H9 (cell line): ENCODE measurements around the gene TMEM59L. TPM values are rescaled to one million over a fixed set of nuclear protein-coding genes. Genes with fewer than 3 reads are reported as not detected.

Source experiments
- DNase-seq: peaks from one replicate; pipeline ENCODE4 v3.0.0-alpha.2; 2017
- H2AFZ ChIP-seq: one replicate; pipeline ENCODE4 v1.6.1; 2013; ENCODE audit warnings: mild to moderate bottlenecking, low read length, control low read depth, moderate library complexity
- H2AK5ac ChIP-seq: 2 replicates; pipeline ENCODE4 v1.6.1; 2013; ENCODE audit warnings: low read length, control low read depth, mixed read lengths; ENCODE audit not compliant: insufficient read length
- H2BK120ac ChIP-seq: one replicate; pipeline ENCODE4 v1.6.1; 2013; ENCODE audit warnings: low read depth, mild to moderate bottlenecking, low read length, control low read depth, inconsistent platforms; ENCODE audit not compliant: poor library complexity, severe bottlenecking
- H2BK12ac ChIP-seq: 2 replicates; pipeline ENCODE4 v1.6.1; 2013; ENCODE audit warnings: low read length, control low read depth, mixed read lengths, low read depth; ENCODE audit not compliant: insufficient read length
- H2BK15ac ChIP-seq: 2 replicates; pipeline ENCODE4 v1.6.1; 2013; ENCODE audit warnings: low read depth, low read length, control low read depth
- H2BK20ac ChIP-seq: one replicate; pipeline ENCODE4 v1.6.1; 2013; ENCODE audit warnings: low read depth, mild to moderate bottlenecking, low read length, control low read depth, inconsistent platforms; ENCODE audit not compliant: poor library complexity, severe bottlenecking
- H2BK5ac ChIP-seq: 2 replicates; pipeline ENCODE4 v1.6.1; 2013; ENCODE audit warnings: low read length, control low read depth, mixed read lengths; ENCODE audit not compliant: insufficient read length
- H3K14ac ChIP-seq: 2 replicates; pipeline ENCODE4 v1.6.1; 2013; ENCODE audit warnings: low read length, control low read depth; ENCODE audit not compliant: insufficient read depth
- H3K18ac ChIP-seq: 2 replicates; pipeline ENCODE4 v1.6.1; 2013; ENCODE audit warnings: low read depth, mild to moderate bottlenecking, mixed read lengths, low read length, control low read depth; ENCODE audit not compliant: insufficient read length
- H3K23ac ChIP-seq: 2 replicates; pipeline ENCODE4 v1.6.1; 2013; ENCODE audit warnings: low read length, control low read depth, mixed read lengths, low read depth; ENCODE audit not compliant: insufficient read length
- H3K23me2 ChIP-seq: 2 replicates; pipeline ENCODE4 v1.6.1; 2013; ENCODE audit warnings: low read depth, mild to moderate bottlenecking, mixed read lengths, low read length, control low read depth; ENCODE audit not compliant: insufficient read length, poor library complexity, severe bottlenecking
- H3K27ac ChIP-seq: 2 replicates; pipeline ENCODE4 v1.5.1; 2013; ENCODE audit warnings: low read length, control low read depth, mixed read lengths, low read depth; ENCODE audit not compliant: insufficient read length
- H3K27me3 ChIP-seq: 2 replicates; pipeline ENCODE4 v1.6.1; 2013; ENCODE audit warnings: low read length, control low read depth, inconsistent platforms; ENCODE audit not compliant: insufficient read depth
- H3K4ac ChIP-seq: 2 replicates; pipeline ENCODE4 v1.6.1; 2013; ENCODE audit warnings: low read depth, mild to moderate bottlenecking, control low read depth, inconsistent platforms, low read length, moderate library complexity
- H3K4me1 ChIP-seq: 2 replicates; pipeline ENCODE4 v1.6.1; 2013; ENCODE audit warnings: low read length, control low read depth, inconsistent platforms; ENCODE audit not compliant: insufficient read depth
- H3K4me2 ChIP-seq: 2 replicates; pipeline ENCODE4 v1.6.1; 2013; ENCODE audit warnings: low read length, control low read depth, mixed read lengths; ENCODE audit not compliant: insufficient read length, insufficient read depth
- H3K56ac ChIP-seq: 2 replicates; pipeline ENCODE4 v1.6.1; 2013; ENCODE audit warnings: low read depth, mild to moderate bottlenecking, mixed read lengths, low read length, control low read depth; ENCODE audit not compliant: insufficient read length
- H3K79me1 ChIP-seq: 2 replicates; pipeline ENCODE4 v1.6.1; 2013; ENCODE audit warnings: low read depth, mild to moderate bottlenecking, moderate library complexity, low read length, control low read depth, inconsistent platforms; ENCODE audit not compliant: insufficient read depth, poor library complexity, severe bottlenecking
- H3K79me2 ChIP-seq: 2 replicates; pipeline ENCODE4 v1.6.1; 2013; ENCODE audit warnings: low read length, control low read depth, inconsistent platforms; ENCODE audit not compliant: insufficient read depth
- H3K9ac ChIP-seq: 2 replicates; pipeline ENCODE4 v1.6.1; 2013; ENCODE audit warnings: low read length, control low read depth, mixed read lengths; ENCODE audit not compliant: insufficient read length; ENCODE audit errors: extremely low read depth
- H3K9me3 ChIP-seq: one replicate; pipeline ENCODE4 v1.6.1; 2013; ENCODE audit warnings: low read depth, low read length, inconsistent platforms; ENCODE audit not compliant: control insufficient read depth
- H3T11ph ChIP-seq: one replicate; pipeline ENCODE4 v1.6.1; 2013; ENCODE audit warnings: mild to moderate bottlenecking, low read length, control low read depth, inconsistent platforms
- H4K20me1 ChIP-seq: one replicate; pipeline ENCODE4 v1.6.1; 2013; ENCODE audit not compliant: control insufficient read depth, insufficient read length, insufficient read depth
- H4K5ac ChIP-seq: 2 replicates; pipeline ENCODE4 v1.6.1; 2013; ENCODE audit warnings: low read depth, mild to moderate bottlenecking, mixed read lengths, low read length, control low read depth; ENCODE audit not compliant: insufficient read length
- H4K8ac ChIP-seq: replicated peaks from 2 replicates; pipeline ENCODE4 v1.6.1; 2013; ENCODE audit warnings: low read length, control low read depth, mixed read lengths, low read depth; ENCODE audit not compliant: insufficient read length
- H4K91ac ChIP-seq: 2 replicates; pipeline ENCODE4 v1.6.1; 2013; ENCODE audit warnings: low read depth, mild to moderate bottlenecking, moderate library complexity, mixed read lengths, low read length, control low read depth; ENCODE audit not compliant: insufficient read length
- H3K27ac Mint-ChIP-seq, 3 experiments: 2 replicates in 2 of 3; 3 replicates in 1 of 3; pipeline ENCODE4 v1.8.0; 2020 to 2021; ENCODE audit warnings: mixed read lengths in 3 of 3, mild to moderate bottlenecking in 1 of 3, moderate library complexity in 1 of 3
- H3K27me3 Mint-ChIP-seq: 2 replicates; pipeline ENCODE4 v1.8.0; 2021; ENCODE audit warnings: low read depth, mild to moderate bottlenecking, moderate library complexity, mixed read lengths
- H3K36me3 Mint-ChIP-seq, 3 experiments: 2 replicates in 2 of 3; 3 replicates in 1 of 3; pipeline ENCODE4 v1.8.0; 2020 to 2021; ENCODE audit warnings: low read depth in 3 of 3, mixed read lengths in 3 of 3; ENCODE audit not compliant: insufficient read depth in 1 of 3
- H3K4me1 Mint-ChIP-seq, 2 experiments: 2 replicates each; pipeline ENCODE4 v1.8.0; 2020; ENCODE audit warnings: mixed read lengths in 2 of 2
- H3K4me3 Mint-ChIP-seq, 2 experiments: 2 replicates in 1 of 2; 3 replicates in 1 of 2; pipeline ENCODE4 v1.8.0; 2020 to 2021; ENCODE audit warnings: mild to moderate bottlenecking in 2 of 2, mixed read lengths in 2 of 2, moderate library complexity in 1 of 2
- H3K9me3 Mint-ChIP-seq, 2 experiments: 2 replicates in 1 of 2; 3 replicates in 1 of 2; pipeline ENCODE4 v1.8.0; 2020; ENCODE audit warnings: mild to moderate bottlenecking in 2 of 2, mixed read lengths in 2 of 2, moderate library complexity in 1 of 2
- CTCF ChIP-seq: fragments of 200-600 bp; sonication (generic); conservative IDR thresholded peaks from 3 replicates; pipeline ENCODE4 v1.8.0; 2021; ENCODE audit warnings: antibody characterized with exemption, mild to moderate bottlenecking
- WGBS: extraction: QIAGEN DNeasy Blood & Tissue Kit; methylation state at CpG from one replicate; pipeline ENCODE4 v1.1.7; 2013; ENCODE audit warnings: missing lambda C conversion rate, low lambda C conversion rate, mixed read lengths; ENCODE audit not compliant: insufficient read length; ENCODE audit errors: extremely low coverage; 5-methylcytosine and 5-hydroxymethylcytosine counted together
- total RNA-seq: library from RNA; stranded (reverse); gene quantifications from 2 replicates; pipeline ENCODE4 v1.2.1, GENCODE V29; 2021

The TMEM59L gene
- total RNA-seq, 1 experiment from 2014 or later: 12.0 TPM

GRCh38 chr19:18626906-18627305 is 14.2 kb downstream of the TMEM59L start:
- Mint-ChIP-seq H3K4me1 (no peaks in the 10 kb centered on the region), H3K9me3 (no peaks in the 10 kb centered on the region; a peak in 1 of 5 replicates), H3K36me3 (no peaks in the 10 kb centered on the region), H3K4me3 (no peak overlapping the region), H3K27me3 (peaks cover 54% of the 10 kb centered on the region), H3K27ac (no peak overlapping the region)
- Histone ChIP-seq H3K23ac (no peak overlapping the region), H4K91ac (no peak overlapping the region), H2BK12ac (no peak overlapping the region), H4K20me1 (no peaks in the 10 kb centered on the region), H3K4me1 (no peaks in the 10 kb centered on the region), H3K27me3 (no peaks in the 10 kb centered on the region), H2BK15ac (no peak overlapping the region), H3K4me2 (no peak overlapping the region), H3K79me2 (no peaks in the 10 kb centered on the region), H3K27ac (no peak overlapping the region), H3K9me3 (no peaks in the 10 kb centered on the region), H3K14ac (no peak overlapping the region), H3K9ac (no peak overlapping the region), H2BK20ac (no peak overlapping the region), H3K56ac (no peak overlapping the region), H2BK5ac (no peak overlapping the region), H2AK5ac (no peak overlapping the region), H3K23me2 (no peaks in the 10 kb centered on the region), H3T11ph (no peak overlapping the region), H3K18ac (no peak overlapping the region), H2AFZ (no peak overlapping the region), H4K5ac (no peak overlapping the region), H4K8ac (no peak overlapping the region), H2BK120ac (no peak overlapping the region), H3K79me1 (no peaks in the 10 kb centered on the region), H3K4ac (no peak overlapping the region)
- no CpG with 5 or more reads among the region's 2 CpGs for WGBS
- TF ChIP-seq CTCF: no peak
- DNase-seq: no peak
